Kidney epithelial cell (primary cell): ENCODE measurements around the gene PRKAR2A. TPM values are rescaled to one million over a fixed set of nuclear protein-coding genes. Genes with fewer than 3 reads are reported as not detected.

Experiments used
- DNase-seq: peaks from one replicate; pipeline ENCODE4 v3.0.0-alpha.2; 2010; ENCODE audit warnings: low read depth
- H3K27me3 ChIP-seq: 2 replicates; pipeline ENCODE4 v1.6.0; 2011; ENCODE audit warnings: low read length; ENCODE audit not compliant: control insufficient read depth, insufficient read depth
- H3K36me3 ChIP-seq: 2 replicates; pipeline ENCODE4 v1.5.1; 2011; ENCODE audit warnings: low read length; ENCODE audit not compliant: control insufficient read depth, insufficient read depth
- H3K4me3 ChIP-seq: 2 replicates; pipeline ENCODE4 v1.5.1; 2011; ENCODE audit warnings: low read depth, mild to moderate bottlenecking, control low read depth, low read length
- total RNA-seq: library from RNA; depleted of rRNA; stranded (reverse); fragments of >200 nt; gene quantifications from 2 replicates; pipeline ENCODE4 v1.2.3, GENCODE V29; 2015
- TF ChIP-seq, protein P1 (sequence below): IDR thresholded peaks from 2 replicates; pipeline ENCODE4 v1.5.1; 2011; ENCODE audit warnings: mild to moderate bottlenecking, moderate library complexity, low read length, control low read depth, inconsistent platforms; ENCODE audit not compliant: insufficient read depth, poor library complexity, severe bottlenecking

The PRKAR2A gene
- total RNA-seq, 1 donor from 2014 or later: 27.5 TPM

DNA sequence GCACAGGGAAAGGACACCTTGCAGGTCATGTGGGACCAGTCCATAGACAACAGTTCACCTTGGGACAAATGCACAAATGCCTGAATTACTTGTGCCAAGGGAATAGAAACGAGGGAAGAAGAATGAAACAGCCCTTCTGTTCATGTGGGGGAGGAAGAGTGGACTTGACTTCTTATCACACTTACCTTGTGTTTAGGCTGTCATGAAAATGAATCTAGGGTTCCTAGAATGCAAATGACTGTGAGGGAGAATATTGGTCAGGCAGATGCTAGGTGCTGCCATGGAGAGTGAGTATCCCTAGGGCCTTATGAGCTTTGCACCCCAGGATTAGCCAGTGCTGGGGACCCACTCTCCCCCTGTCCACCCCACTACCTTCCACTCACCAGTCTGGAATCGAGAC, 11.0 kb upstream of the PRKAR2A start:
- TF ChIP-seq, protein P1, sequence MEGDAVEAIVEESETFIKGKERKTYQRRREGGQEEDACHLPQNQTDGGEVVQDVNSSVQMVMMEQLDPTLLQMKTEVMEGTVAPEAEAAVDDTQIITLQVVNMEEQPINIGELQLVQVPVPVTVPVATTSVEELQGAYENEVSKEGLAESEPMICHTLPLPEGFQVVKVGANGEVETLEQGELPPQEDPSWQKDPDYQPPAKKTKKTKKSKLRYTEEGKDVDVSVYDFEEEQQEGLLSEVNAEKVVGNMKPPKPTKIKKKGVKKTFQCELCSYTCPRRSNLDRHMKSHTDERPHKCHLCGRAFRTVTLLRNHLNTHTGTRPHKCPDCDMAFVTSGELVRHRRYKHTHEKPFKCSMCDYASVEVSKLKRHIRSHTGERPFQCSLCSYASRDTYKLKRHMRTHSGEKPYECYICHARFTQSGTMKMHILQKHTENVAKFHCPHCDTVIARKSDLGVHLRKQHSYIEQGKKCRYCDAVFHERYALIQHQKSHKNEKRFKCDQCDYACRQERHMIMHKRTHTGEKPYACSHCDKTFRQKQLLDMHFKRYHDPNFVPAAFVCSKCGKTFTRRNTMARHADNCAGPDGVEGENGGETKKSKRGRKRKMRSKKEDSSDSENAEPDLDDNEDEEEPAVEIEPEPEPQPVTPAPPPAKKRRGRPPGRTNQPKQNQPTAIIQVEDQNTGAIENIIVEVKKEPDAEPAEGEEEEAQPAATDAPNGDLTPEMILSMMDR: no peak
- Histone ChIP-seq H3K4me3 (no peak overlapping the region), H3K27me3 (no peaks in the 10 kb centered on the region), H3K36me3 (no peaks in the 10 kb centered on the region)
- no peak for DNase-seq

DNA sequence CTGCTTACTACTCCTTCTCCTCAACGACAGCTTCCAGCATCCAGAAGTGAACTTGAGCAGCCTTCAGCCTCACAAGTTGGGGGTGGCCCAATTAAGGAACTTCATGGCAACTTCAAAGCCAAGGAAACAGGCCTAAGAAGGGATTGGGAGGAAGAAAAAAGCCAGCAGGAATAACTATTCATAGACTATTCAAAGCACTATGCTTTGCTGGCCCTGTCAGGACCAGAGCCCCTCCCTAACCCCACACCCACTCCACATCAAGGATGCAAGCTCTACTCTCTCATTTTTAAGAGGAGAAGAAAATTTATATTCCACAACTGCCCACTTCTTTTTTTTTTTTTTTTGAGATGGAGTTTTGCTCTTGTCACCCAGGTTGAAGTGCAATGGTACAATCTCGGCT, 10.0 kb upstream of the PRKAR2A start:
- DNase-seq: no peak
- Histone ChIP-seq H3K27me3 (no peaks in the 10 kb centered on the region), H3K4me3 (no peak overlapping the region), H3K36me3 (no peaks in the 10 kb centered on the region)
- TF ChIP-seq, protein P1: no peak

DNA sequence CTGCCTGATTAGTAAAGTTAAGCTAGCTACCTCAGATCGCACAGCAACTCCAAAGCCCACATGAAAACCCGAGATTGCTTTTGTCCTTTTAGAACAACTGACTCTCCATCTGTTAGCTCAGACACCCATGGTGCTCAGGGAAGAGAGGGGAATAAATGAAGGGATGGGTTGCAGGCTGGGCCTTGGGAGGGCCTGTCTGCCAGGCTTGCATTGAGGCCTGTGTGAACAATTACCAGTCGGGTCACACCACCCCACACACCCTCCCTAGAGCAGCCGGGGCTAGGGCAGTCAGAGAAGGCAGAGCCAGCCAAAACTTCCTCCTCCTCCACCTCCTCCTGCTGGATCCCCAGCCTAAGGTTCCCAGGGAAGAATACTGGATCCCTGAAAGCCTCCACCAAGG, 8.8 kb upstream of the PRKAR2A start:
- Histone ChIP-seq H3K36me3 (no peaks in the 10 kb centered on the region), H3K4me3 (no peak overlapping the region), H3K27me3 (no peaks in the 10 kb centered on the region)
- DNase-seq: no peak
- TF ChIP-seq, protein P1: no peak

DNA sequence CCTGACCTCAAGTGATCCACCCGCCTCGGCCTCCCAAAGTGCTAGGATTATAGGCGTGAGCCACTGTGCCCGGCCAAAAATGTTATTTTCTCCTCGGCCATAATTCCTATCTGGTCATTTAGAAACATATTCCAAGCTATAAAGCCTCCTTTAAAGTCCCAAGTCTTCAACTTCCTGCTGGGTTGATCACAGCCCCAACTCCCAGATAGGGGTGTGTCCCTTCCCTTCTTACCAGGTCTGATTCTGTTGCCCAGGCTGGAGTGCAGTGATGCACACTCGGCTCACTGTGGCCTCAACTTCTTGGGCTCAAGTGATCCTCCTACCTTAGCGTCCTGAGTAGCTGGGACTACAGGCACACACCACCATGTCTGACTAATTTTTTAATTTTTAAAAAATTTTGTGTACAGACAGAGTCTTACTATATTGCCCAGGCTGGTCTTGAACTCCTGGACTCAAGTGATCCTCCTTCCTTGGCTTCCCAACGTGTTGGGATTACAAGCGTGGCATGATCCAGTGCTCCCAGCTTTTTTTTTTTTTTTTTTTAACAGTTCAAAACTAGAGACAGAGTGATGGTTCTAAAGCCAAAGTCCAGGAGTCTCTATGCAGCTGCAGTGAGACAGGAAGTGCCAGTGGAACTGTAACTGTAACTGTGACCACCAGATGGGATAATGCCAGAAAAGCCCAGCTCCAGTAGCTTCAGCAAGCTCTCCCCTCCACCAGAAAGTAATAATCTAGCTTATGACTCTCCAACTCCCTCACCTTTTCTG, 8.2 kb upstream of the PRKAR2A start:
- no peaks in the 10 kb centered on the region for H3K36me3 ChIP-seq
- TF ChIP-seq, protein P1: no peak
- no peak overlapping the region for H3K4me3 ChIP-seq
- no peaks in the 10 kb centered on the region for H3K27me3 ChIP-seq
- DNase-seq: no peak

DNA sequence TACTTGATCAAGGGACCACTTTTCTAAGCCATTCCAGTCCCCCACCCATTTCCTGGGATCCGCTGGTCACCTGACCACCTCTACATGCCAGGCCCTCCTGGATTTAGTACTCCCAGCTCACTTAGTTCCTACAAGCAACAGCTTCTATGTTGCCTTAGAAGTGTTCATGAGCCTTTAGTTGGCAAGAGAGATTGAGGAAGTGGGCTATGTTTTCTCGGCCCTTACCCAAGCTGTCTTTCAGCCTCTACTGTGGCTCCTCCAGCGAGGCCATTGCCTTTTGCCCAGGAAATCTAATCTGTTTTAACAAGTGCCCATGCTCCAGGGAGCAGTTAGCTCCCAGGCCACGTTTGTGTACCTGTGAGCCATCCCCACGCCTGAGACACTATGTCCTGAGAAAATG, 4.5 kb upstream of the PRKAR2A start:
- DNase-seq: no peak
- TF ChIP-seq, protein P1: no peak
- H3K36me3 ChIP-seq: no peaks in the 10 kb centered on the region
- no peaks in the 10 kb centered on the region for H3K27me3 ChIP-seq
- H3K4me3 ChIP-seq: no peak overlapping the region

DNA sequence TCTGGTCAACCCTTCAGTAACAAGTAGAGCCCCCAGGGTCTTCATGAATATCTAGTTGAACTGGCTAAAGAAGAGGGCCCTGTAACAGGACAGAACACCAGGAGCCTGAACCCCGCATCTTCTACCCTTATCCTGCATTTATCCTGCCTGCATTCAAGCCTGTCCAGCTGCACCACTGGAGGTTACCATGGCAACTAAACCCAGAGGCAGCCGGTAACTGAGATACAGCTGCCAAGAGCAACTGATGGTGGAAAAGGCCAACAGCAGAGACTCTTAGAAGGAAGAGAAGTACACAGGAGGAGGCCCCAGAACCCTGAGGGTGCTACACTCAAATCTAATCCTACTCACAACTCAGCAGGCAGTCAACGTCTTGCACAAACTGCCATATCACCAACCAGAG, 3.7 kb upstream of the PRKAR2A start:
- TF ChIP-seq, protein P1: no peak
- no peak for DNase-seq
- Histone ChIP-seq H3K4me3 (no peak overlapping the region), H3K36me3 (no peaks in the 10 kb centered on the region), H3K27me3 (no peaks in the 10 kb centered on the region)
